ENCODE results near the gene SMARCA1.
A peak's percentile ranks its signal among the peaks of the same experiment; 100 is the strongest.
"Not testable (repeated sequence)": the region's sequence is repeated elsewhere in the genome, so short reads cannot be mapped to it uniquely, and the experiment has no call there.

SMARCA1 gene, protein sequence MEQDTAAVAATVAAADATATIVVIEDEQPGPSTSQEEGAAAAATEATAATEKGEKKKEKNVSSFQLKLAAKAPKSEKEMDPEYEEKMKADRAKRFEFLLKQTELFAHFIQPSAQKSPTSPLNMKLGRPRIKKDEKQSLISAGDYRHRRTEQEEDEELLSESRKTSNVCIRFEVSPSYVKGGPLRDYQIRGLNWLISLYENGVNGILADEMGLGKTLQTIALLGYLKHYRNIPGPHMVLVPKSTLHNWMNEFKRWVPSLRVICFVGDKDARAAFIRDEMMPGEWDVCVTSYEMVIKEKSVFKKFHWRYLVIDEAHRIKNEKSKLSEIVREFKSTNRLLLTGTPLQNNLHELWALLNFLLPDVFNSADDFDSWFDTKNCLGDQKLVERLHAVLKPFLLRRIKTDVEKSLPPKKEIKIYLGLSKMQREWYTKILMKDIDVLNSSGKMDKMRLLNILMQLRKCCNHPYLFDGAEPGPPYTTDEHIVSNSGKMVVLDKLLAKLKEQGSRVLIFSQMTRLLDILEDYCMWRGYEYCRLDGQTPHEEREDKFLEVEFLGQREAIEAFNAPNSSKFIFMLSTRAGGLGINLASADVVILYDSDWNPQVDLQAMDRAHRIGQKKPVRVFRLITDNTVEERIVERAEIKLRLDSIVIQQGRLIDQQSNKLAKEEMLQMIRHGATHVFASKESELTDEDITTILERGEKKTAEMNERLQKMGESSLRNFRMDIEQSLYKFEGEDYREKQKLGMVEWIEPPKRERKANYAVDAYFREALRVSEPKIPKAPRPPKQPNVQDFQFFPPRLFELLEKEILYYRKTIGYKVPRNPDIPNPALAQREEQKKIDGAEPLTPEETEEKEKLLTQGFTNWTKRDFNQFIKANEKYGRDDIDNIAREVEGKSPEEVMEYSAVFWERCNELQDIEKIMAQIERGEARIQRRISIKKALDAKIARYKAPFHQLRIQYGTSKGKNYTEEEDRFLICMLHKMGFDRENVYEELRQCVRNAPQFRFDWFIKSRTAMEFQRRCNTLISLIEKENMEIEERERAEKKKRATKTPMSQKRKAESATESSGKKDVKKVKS

DNA sequence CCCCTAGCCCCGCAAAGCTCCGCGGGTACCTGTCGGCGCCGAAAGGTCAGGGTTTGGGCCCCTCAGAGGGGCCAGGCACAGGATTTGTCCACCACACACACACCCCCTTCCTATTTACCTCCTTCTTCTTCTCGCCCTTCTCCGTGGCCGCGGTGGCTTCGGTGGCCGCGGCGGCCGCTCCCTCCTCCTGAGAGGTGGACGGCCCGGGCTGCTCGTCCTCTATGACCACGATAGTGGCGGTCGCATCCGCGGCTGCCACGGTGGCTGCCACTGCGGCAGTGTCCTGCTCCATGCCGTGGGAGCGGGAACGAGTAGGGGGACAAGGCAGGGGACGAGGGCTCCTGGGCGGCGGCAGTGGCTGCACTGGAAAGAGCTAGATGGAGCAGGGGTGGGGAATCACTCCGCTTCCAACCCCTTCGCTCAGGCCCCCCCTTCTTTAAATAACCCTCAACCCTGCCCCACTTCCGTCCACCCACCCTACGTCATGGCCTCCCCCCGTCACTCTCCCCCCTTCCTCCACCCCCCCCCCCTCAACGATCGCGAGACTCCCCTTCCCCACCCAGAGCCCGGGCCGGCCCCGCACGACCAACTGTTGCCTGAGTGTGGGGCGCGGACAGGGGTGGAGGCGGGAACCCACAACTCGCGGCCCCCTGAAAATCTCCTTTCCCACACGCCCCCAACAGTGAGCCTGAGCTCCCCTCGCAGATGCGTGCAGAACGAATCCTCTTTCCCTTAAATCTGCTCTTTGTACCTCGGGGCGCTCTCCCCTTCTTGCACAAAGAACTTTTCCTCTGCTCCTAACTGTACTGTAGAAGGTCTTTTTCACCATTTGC, at the start of gene SMARCA1:
SMARCA1 (minus strand) TSS at position 412 of the 833 bp plus-strand sequence; CDS start at position 292, 120 bp downstream.
- DNase-seq: no peak

DNA sequence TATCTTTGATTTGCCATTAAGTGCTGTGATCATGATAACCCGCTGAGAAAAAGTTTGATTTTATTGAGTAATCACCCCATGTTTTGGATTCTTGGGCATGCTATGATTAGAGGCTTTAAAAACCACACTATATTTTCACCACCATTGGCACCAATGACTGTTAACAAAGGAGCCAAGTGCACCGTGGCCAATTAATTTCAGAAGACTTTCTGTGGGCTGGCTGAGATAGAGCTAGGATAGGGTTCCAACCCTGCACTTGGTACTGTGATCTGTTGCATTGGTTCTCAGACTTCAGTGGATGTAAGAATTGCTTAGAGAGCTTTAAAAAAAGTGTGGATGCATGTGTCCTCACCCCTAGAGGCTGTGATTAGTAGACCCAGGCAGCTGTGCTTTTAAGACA, 49.1 kb upstream of the SMARCA1 start:
- no peak for DNase-seq

DNA sequence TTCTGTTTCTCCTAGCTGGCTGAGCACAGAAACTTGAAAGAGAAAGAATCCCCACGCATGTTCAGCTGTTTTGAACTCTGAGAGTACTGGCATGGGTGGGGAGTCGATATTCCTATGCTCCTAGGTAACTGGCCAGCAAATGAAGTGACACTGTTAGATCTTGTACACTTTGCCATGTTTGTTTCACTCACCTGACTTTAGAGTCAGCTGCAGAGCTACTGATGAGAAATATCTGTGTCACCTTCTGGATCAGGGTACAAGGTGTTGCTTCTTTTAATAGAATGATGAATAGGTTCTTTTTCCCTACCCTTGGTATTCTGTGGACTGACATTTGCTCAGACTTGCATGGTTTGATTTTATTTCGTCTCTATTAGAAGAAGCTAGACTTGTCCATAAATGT, 45.1 kb upstream of the SMARCA1 start:
- no peak for DNase-seq

DNA sequence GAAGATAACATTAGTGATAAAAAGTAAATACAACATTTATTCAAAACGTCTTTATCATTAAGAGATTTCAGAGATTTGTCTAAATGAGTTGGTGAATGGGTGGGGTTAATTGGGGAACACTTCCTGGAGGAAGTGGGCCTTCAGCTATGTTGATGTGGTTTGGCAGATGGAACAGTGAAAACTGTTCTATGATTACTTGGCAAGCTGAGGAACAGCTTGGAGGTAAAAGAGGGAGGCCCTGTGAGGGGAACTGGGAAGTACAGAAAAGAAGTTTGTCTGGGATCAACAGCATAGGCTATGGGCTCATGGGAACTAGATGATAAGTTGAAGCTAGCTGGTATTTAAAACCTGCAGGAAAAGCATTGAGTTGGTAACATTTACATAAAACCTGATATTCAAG, 42.8 kb upstream of the SMARCA1 start:
- no peak for DNase-seq

DNA sequence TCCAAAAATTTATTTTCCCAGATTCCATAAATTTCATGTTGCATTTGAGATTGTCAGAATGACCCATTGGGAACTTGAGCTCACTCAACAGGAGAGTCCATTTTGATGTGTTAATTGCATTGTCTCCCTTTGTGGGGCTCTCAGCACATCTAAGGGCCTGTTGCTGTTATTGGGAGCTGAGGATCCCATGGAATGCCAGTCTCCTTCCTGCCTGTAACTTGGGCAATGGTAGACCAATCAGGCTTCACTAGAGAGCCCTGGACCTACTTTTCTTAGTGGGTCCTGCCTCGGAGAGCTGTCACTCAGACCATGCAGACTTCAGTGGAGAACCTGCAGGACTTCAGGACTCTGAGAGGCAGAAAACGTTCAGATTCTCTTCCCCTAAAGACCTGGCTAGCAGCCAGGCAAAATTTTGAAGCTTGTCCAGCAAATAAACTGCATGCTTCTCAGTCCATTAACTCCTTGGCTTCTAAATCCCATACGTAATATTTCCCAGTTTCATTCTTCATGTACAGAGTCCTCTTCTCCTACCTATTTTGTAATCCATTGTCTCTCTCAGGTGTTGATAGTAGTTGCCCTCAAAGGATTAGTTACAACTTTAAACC, 41.9 kb upstream of the SMARCA1 start:
- no peak for DNase-seq

DNA sequence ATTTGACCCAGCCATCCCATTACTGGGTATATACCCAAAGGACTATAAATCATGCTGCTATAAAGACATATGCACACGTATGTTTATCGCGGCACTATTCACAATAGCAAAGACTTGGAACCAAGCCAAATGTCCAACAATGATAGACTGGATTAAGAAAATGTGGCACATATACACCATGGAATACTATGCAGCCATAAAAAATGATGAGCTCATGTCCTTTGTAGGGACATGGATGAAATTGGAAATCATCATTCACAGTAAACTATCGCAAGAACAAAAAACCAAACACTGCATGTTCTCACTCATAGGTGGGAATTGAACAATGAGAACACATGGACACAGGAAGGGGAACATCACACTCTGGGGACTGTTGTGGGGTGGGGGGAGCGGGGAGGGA, 41.1 kb upstream of the SMARCA1 start:
- not testable (repeated sequence) for DNase-seq

DNA sequence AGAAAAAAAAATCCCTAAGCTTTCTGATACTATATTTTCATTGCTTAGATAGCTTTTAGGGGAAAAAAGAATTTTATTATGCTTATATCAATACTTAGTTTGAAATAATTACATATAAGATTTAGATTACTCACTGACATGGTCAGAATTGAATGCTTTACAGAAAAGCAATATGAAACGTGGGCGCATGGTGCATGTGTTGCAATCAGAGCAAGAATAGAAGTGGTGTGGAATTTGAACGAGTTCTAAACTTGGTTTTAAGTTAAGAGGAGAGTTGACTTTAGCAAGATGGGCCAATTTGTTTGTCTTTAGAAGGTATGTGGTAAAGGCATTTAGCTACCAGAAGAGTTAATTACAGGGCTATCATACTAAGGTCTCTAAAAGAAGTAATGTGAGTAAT, 38.2 kb upstream of the SMARCA1 start:
- DNase-seq: no peak

DNA sequence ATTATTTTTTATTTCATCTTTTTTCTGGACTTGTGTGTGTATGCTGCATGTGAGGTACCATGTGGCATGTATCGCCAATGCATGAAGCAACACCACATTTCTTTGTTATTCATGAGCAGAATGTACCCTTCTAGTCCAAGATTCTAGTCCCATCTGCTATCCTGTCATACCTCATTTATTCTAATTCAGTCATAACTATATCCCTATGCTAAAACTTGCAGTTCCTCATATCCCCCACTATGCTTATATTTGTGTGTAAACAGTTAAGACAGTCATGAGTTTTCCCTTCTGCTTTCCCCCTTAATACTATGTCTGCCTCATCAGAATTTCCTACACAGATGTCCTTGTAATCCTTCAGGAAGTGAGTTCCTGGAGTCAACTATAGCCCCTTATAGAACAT, 36.5 kb upstream of the SMARCA1 start:
- no peak for DNase-seq

DNA sequence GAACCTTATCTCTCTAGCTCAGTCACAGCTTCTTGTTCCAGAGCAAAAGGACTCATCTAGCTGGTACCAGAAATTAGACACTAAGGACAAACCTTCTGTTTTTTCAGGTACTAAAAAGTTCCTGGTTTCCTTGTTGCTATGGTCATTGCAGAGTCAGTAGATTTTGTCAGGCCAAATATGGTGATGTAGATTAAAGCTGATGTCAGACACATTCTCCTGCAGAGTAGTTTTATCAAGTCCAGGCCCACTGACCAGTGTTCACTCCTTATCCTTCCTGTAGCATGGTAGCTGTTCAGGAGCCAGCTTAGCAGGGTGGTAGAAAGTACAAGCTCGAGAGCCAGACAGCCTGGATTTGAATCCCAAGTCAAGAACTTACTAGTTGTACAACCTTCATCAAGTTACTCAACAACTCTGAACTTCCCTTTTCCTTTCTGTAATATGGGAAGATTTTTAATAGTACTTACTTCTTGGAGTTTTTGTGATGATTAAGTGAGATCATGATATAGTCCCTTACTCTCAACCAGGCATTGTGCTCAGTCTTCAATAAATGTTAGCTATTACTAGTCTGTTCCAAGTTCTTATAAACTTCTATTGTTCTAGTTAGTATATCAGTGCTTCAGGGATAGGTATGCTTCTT, 34.7 kb upstream of the SMARCA1 start:
- no peak for DNase-seq

DNA sequence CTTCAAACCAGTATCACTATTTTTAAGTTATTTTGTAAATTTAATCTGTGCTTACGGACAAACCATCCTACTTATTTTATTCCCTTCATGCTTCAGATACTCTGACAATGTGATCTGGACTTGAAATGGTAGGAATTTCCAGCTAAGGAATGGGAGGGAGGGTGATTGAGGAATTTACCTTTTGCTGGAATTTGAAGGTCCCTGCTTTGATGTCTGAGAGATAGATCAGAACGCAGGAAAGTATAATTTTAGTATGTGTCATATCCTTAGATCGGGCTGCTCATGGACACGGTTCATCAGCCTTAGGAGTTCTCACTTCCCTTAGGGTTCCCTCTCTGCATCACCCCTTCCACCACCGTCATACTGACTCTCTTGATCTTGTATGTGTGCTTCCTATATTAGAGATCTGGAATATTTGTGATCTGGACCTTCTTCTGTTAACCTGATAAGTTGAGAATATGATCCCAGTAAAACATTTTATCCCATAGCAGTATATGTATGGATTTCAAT, 33.6 kb upstream of the SMARCA1 start:
- no peak for DNase-seq

DNA sequence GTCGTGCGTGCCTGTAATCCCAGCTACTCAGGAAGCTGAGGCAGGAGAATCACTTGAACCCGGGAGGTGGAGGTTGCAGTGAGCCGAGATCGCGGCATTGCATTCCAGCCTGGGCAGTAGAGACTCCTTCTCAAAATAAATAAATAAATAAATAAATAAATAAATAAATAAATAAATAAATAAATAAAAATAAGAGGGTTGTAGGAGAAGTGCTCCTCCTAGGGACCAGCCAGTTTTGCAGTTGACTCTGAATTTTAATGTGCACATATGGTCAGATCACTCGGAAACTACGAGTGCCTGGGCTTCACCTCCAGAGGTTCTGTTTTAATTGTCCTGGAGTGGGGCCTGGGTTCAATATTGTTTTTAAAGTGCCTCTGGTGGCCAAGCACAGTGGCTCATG, 31.5 kb upstream of the SMARCA1 start:
- DNase-seq: not testable (repeated sequence)

DNA sequence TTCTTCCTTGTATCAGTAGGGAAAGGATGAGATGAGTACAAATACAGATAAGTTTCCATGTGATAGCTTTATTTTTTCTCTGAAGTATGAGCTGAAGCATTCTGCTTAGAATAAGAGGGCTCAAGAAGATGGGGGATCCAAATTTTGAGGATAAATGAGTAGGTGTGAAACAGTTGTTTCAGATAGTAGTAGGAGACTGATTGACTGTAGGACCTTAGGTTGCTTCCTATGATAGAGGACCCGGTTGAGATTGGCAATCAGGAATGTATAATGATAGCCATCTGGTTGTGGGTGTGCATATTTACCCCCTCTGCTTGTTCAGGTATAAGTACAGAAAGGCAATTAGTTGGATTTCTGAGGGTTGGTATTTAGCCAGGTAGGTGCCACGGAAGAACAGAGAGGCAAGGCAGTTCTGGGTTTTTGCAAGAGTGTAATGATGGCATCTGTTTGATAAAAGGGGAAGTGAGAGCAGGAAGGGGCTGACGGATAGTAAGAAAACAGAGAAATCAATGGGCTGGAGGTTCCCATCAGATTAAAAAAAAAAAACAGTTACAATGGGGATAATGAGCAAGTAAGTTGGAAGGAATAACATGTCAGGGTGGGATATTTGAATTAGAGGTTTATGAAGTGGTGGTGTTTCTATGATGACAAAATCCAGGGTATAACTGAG, 30.5 kb upstream of the SMARCA1 start:
- no peak for DNase-seq

DNA sequence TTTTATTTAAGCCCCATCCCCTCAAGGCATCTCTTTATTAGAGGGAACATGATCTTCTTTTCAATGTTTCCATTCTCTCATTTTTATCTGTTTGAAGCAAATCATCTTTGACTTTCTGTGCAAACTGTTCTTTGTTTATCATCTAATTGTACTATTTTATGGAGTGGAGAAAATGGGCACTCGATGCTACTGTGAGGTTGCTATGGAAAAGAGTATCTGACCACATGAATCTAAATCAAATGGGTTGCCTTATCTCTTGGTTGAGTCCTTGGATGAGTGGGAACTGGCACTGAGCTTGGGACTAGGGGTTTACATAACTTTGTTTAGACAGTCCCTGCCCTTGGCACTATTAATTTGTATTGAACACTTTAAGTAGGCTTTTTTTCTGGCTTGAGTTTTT, 25.8 kb upstream of the SMARCA1 start:
- DNase-seq: no peak

DNA sequence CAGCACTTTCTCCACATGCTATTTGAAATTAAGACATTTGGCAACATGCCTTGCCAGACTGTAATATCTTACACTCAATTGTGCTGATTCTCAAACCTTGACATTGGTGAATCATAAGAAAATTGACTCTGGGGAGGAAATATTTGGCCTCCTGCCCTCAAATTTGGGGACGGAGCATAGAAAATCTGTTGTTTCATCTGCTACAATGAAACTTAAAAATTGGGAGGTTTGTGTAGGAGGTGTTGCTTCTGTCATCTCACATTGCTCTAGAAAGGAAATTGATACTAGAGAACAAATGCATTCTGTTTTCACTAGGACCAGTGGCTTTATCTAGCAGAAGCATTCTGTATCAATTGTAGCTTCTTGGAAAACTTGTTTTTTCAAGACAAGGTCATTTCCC, 22.1 kb upstream of the SMARCA1 start:
- DNase-seq: no peak

DNA sequence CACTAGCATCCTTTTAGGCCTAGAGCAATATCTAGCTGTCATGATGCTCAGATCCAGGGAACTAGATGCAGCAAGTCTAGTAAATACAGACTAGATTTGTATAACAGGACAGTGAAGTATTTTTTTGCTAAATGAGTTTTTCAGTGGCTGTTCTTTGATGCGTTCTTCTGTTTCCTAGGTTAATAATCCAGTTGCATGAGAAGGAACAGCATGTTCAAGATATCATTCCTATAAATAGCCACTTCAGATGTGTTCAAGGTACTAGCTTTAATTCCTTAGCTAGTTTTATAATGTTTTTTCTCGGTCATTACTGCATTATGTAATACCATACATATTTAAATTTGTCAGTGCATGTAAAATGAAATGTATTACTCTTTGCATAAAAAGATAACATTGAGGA, 21.5 kb upstream of the SMARCA1 start:
- DNase-seq: no peak

DNA sequence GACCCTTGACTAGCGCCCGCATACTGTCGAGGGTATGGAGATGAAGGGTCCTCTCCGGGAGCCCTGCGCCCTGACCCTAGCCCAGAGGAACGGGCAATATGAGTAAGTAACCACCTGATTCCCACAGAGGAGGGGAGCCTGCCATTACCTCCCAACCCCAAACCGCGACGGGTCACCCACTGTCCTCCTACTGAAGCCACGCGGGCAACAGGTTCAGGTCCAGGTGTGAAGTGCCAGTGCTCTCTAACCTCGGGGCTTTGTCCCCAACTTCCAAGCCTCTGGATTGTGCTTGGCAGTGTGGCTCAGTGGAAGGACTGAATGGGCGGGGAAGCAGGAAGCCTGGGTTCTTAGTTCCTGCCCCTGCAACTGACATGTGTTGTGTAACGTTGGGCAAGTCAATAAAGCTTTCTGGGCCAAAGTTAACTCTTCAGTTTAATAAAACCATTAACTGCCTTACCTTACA, 17.5 kb upstream of the SMARCA1 start:
- no peak for DNase-seq

DNA sequence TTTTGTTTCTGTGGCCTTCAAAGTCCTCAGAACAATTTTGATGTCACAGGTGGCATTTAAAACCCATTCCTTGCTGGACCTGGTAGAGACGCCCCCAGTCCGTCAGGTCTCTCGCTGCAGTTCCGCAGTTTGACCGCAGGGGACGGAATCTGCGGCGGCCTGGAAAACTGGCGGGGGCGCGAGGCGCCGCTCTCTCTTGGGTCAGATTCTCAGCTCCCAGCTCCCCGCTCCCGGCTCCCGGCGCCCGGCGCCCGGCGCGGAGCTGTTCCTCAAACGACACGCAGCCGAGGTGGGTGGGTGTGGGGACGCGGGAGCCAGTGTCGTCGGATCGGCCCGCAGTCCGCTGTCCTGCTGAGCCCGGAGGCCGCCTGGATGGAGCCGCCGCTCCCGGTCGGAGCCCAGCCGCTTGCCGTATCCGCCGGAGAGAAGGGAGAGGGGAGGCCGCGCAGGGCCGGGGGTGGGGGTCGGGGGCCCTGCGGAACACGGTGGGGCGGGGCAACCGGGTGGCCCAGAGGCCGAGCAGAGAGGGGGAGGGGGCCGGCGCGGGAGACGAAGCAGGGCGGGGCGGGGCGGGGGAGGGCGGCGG, 16.9 kb upstream of the SMARCA1 start, which contains the start of gene OCRL:
OCRL (plus strand) TSS at position 192 of the 586 bp plus-strand sequence; CDS start at position 373, 181 bp downstream.
- DNase-seq: peak; percentile 78

DNA sequence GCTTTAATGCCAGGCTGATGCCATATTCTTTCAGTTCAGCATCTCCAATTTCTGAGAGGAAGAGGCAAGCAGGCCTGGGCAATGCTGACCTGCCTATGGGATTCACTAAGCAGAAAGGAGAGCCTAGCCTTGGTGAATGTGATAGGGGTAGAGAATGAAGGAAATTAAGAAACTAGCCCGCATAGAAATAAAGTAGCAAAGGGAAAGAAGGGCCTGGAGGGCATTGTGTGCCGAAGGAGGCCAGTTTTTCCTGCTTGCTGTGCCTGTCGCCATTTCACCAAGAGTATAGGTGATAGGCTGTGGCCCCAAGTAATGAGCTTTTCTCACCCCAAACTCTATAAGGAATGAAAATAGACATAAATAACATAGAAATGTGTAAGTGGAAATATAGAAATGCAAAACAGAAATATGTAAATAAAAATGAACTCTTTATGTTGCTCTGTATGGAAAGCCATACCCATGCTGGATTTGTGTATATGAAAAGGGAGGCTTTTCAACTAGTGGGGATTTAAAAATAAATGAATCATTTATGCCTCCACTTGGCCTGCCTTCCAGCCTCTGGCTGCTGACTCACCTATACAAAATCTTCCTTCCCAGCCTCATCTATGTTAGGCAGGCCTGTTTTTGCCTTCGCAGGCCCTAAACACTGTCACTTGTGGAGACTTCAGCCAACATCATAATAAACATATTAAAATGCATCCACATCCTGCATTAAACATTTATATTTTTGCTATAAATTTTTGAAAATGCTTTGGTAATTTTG, 11.7 kb upstream of the SMARCA1 start:
- DNase-seq: no peak

DNA sequence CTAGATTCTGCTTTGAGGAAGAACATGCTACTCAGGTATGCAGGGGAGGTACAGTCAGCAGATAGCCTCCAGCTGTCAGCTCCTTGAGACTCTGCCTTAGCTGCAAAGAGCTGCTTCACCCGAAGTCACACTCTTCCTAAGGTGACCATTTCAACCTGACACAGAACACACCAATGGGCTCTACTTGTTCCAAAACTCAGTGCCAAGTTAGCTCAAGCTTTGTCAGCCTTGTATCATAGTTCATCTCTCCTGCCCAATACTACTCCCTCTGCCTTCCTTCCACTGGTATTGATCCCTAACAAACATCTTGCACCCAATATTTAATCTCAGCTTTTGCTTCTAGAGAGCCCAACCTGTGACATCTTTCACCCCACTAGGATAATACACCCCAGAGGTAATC, 7.8 kb upstream of the SMARCA1 start:
- no peak for DNase-seq

DNA sequence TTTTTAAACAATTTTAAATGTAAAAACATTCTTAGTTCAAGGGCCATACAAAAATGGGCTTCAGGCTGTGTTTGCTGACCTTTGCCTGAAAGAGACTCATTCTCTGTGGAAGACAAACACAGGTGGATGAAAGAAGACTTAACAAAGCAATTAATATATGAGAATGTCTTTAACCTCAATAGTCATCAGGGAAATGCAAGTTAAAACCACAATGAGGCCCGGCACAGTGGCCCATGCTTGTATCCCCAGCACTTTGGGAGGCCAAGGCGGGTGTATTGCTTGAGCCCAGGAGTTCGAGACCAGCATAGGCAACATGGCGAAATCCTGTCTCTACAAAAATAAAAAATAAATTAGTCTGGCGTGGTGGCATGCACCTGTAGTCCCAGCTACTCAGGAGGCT, 7.1 kb upstream of the SMARCA1 start:
- DNase-seq: no peak
